Measurements from ENCODE around the gene S100A10.

DNA sequence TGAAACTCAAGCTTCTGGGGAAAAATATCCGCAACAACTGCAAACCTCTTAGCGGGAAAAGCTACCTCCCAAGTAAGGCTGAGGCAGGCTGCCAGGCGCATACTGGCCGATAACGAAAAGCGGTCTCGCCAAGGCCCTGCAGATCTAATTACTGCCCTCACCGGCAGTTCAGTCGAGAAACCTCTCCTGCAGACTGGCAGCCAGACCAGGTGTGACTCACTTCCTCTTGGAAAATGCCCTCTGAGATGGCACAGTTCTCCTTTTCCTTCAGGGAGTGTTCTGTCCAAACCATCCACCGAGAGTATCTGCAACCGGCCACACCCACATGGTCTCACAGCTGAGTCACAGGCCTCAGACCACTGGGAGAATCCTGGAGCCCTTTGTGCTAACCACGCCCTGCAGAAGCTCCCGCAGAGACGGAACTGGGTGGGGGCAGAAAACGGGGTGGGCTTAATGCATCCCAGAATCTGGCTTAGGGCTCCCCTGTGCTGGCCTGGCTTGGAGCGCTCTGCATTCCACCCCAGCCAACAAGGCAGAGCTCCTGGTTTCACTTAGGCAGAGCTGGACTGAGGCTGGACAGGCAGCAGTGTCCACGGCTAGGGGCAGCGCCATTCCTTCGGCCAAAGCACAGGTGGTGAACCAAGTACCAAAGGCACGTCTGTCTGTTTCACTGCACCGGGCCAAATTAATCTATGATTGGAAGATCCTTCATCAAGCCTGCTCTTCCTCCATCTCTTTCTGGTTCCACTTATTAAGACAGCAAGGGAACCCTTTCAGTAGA is 1.2 kb downstream of the S100A10 start:
- TF ChIP-seq, protein P1, sequence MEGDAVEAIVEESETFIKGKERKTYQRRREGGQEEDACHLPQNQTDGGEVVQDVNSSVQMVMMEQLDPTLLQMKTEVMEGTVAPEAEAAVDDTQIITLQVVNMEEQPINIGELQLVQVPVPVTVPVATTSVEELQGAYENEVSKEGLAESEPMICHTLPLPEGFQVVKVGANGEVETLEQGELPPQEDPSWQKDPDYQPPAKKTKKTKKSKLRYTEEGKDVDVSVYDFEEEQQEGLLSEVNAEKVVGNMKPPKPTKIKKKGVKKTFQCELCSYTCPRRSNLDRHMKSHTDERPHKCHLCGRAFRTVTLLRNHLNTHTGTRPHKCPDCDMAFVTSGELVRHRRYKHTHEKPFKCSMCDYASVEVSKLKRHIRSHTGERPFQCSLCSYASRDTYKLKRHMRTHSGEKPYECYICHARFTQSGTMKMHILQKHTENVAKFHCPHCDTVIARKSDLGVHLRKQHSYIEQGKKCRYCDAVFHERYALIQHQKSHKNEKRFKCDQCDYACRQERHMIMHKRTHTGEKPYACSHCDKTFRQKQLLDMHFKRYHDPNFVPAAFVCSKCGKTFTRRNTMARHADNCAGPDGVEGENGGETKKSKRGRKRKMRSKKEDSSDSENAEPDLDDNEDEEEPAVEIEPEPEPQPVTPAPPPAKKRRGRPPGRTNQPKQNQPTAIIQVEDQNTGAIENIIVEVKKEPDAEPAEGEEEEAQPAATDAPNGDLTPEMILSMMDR (IDR thresholded peaks at IDR 0.05), result peak in 1 of 4 experiments; percentile 8
- peak; percentile 65 for TF ChIP-seq POLR2A (IDR thresholded peaks at IDR 0.05)
